HepG2 (cell line): ENCODE measurements around the gene TEAD4. TPM values are rescaled to one million over a fixed set of nuclear protein-coding genes. Genes with fewer than 3 reads are reported as not detected.

Source experiments
- ATAC-seq: fragments of 200-7000 bp; cut with Tn5 transposase; 3 replicates; pipeline ENCODE4 v1.9.1; 2020; ENCODE audit warnings: mild to moderate bottlenecking, moderate library complexity
- BruUV-seq: library from RNA; stranded (reverse); fragments of 400-500 nt; replicated peaks from 2 replicates; lab custom pipeline; 2021; lab: Mats Ljungman, UMichigan
- CTCF ChIA-PET: fragments of 300-600 bp; formaldehyde crosslinking; extraction: SDS; loops from one replicate; lab custom pipeline; 2021; ENCODE audit warnings: low total read pairs, inconsistent platforms, low intra/inter-chr PET ratio; lab: Yijun Ruan, JAX
- POLR2A ChIA-PET: fragments of 350-600 bp; sonication (Branson Sonifier 250); formaldehyde crosslinking; loops from one replicate; lab custom pipeline; 2020; ENCODE audit warnings: antibody characterized with exemption, inconsistent platforms; lab: Yijun Ruan, JAX
- DNase-seq: peaks from one replicate; pipeline ENCODE4 v3.0.0-alpha.2; 2015; ENCODE audit warnings: low spot score
- FAIRE-seq: peaks from 3 replicates; lab custom pipeline; 2011; peaks lifted over from hg19 to GRCh38; lab: Jason Lieb, UNC
- H2AFZ ChIP-seq: one replicate; pipeline ENCODE4 v1.6.1; 2011; ENCODE audit warnings: low read length, inconsistent platforms
- H3K27ac ChIP-seq: fragments of 300-600 bp; 3 replicates; pipeline ENCODE4 v1.8.0; 2011; ENCODE audit warnings: mixed run types, mild to moderate bottlenecking, mixed read lengths, low read length, inconsistent platforms; ENCODE audit not compliant: insufficient read depth; ENCODE audit errors: extremely low read length
- H3K27me3 ChIP-seq, 2 experiments: fragments of 200-600 bp in 1 of 2; 2 replicates in 1 of 2; 3 replicates in 1 of 2; pipeline versions ENCODE4 v1.6.0 to v1.8.0; 2011; ENCODE audit warnings: low read length in 2 of 2, mild to moderate bottlenecking in 2 of 2, moderate library complexity in 2 of 2, inconsistent platforms in 1 of 2; ENCODE audit not compliant: insufficient read depth in 2 of 2, control insufficient read depth in 1 of 2
- H3K36me3 ChIP-seq, 2 experiments: fragments of 200-600 bp in 1 of 2; replicated peaks in 1 of 2; 2 replicates in 1 of 2; 3 replicates in 1 of 2; pipeline versions ENCODE4 v1.5.1 to v1.8.0; 2011; ENCODE audit warnings: low read length in 2 of 2, inconsistent platforms in 1 of 2; ENCODE audit not compliant: insufficient read depth in 2 of 2, control insufficient read depth in 1 of 2
- H3K4me1 ChIP-seq: 2 replicates; pipeline ENCODE4 v1.5.1; 2012; ENCODE audit warnings: low read length, inconsistent platforms; ENCODE audit not compliant: insufficient read depth
- H3K4me2 ChIP-seq: 2 replicates; pipeline ENCODE4 v1.6.0; 2011; ENCODE audit warnings: low read depth, low read length, inconsistent platforms
- H3K4me3 ChIP-seq, 3 experiments: fragments of 200-600 bp in 1 of 3; sonication (generic), shearing (Covaris generic) in 1 of 3; replicated peaks in 1 of 3; 2 replicates each; pipeline ENCODE4 v1.5.1; 2011 to 2016; ENCODE audit warnings: low read length in 3 of 3, inconsistent platforms in 2 of 3, low read depth in 2 of 3, mild to moderate bottlenecking in 2 of 3, control low read depth in 1 of 3, mixed read lengths in 1 of 3; ENCODE audit not compliant: insufficient read depth in 1 of 3
- H3K79me2 ChIP-seq: one replicate; pipeline ENCODE4 v1.6.1; 2011; ENCODE audit warnings: low read length, inconsistent platforms; ENCODE audit not compliant: insufficient read depth
- H3K9ac ChIP-seq: 2 replicates; pipeline ENCODE4 v1.6.0; 2011; ENCODE audit warnings: mild to moderate bottlenecking, low read depth, low read length, inconsistent platforms; ENCODE audit not compliant: insufficient read depth
- H3K9me3 ChIP-seq: 2 replicates; pipeline ENCODE4 v1.5.1; 2012; ENCODE audit warnings: mild to moderate bottlenecking, low read length
- H4K20me1 ChIP-seq: 2 replicates; pipeline ENCODE4 v1.6.0; 2011; ENCODE audit warnings: inconsistent platforms, mild to moderate bottlenecking, low read length, moderate library complexity; ENCODE audit not compliant: insufficient read depth
- ARID5B ChIP-seq: IDR thresholded peaks from 2 replicates; pipeline ENCODE4 v1.4.0; 2020; ENCODE audit warnings: mild to moderate bottlenecking, missing genetic modification reagents
- ATF1 ChIP-seq: IDR thresholded peaks from 2 replicates; pipeline ENCODE4 v1.6.1; 2016; ENCODE audit warnings: mild to moderate bottlenecking, control low read depth
- ESRRA ChIP-seq: sonication (generic); formaldehyde crosslinking; IDR thresholded peaks from 2 replicates; pipeline ENCODE4 v1.5.1; 2020; ENCODE audit warnings: mild to moderate bottlenecking, low read depth, missing genetic modification reagents
- EZH2 ChIP-seq: conservative IDR thresholded peaks from 2 replicates; pipeline ENCODE4 v1.6.1; 2012; ENCODE audit warnings: mild to moderate bottlenecking, low read depth, low read length, moderate library complexity
- MNT ChIP-seq: fragments of 450-650 bp; IDR thresholded peaks from 2 replicates; pipeline ENCODE4 v1.6.1; 2016
- STAT6 ChIP-seq: sonication (generic); formaldehyde crosslinking; IDR thresholded peaks from 2 replicates; pipeline ENCODE4 v1.4.0; 2020; ENCODE audit warnings: missing genetic modification reagents, mild to moderate bottlenecking, borderline replicate concordance
- TBP ChIP-seq: sonication (generic); formaldehyde crosslinking; IDR thresholded peaks from 2 replicates; pipeline ENCODE4 v1.5.0; 2020; ENCODE audit warnings: missing genetic modification reagents
- ZNF30 ChIP-seq: sonication (generic); formaldehyde crosslinking; IDR thresholded peaks from 2 replicates; pipeline ENCODE4 v1.5.0; 2020; ENCODE audit warnings: mild to moderate bottlenecking, missing genetic modification reagents
- ZNF674 ChIP-seq: sonication (generic); formaldehyde crosslinking; IDR thresholded peaks from 2 replicates; pipeline ENCODE4 v1.5.0; 2020; ENCODE audit warnings: low read depth, mild to moderate bottlenecking, missing genetic modification reagents
- ZNF800 ChIP-seq: sonication (generic); formaldehyde crosslinking; IDR thresholded peaks from 2 replicates; pipeline ENCODE4 v1.4.0; 2020; ENCODE audit warnings: missing genetic modification reagents
- ZSCAN12 ChIP-seq: sonication (generic); formaldehyde crosslinking; IDR thresholded peaks from 2 replicates; pipeline ENCODE4 v1.9.0; 2021; ENCODE audit warnings: mild to moderate bottlenecking, missing genetic modification reagents
- WGBS: methylation state at CpG from one replicate; pipeline ENCODE4 v1.1.6; 2017; ENCODE audit warnings: low lambda C conversion rate; 5-methylcytosine and 5-hydroxymethylcytosine counted together
- in situ Hi-C: cut with HindIII; loops from 2 replicates; pipeline ENCODE4 v1.10.0; 2017; ENCODE audit warnings: low pct_unique_long_range_greater_than_20kb; ENCODE audit not compliant: extremely low pct_ligation_motif_present
- intact Hi-C: fragments of 100-400 bp; cut with micrococcal nuclease; formaldehyde crosslinking; loops from one replicate; pipeline ENCODE4 v1.10.0; 2022; ENCODE audit not compliant: unreplicated experiment
- polyA plus RNA-seq, 8 experiments: library from polyadenylated mRNA; depleted of rRNA in 3 of 8; stranded (reverse) in 7 of 8; unstranded in 1 of 8; fragments of >200 nt; fragmentation: Illumina TruSeq in 4 of 8; extraction: Trizol in 4 of 8; gene quantifications; 2 replicates each; pipeline versions ENCODE4 v1.2.1 to v1.2.3, GENCODE V29; 2011 to 2016; ENCODE audit warnings: low read depth in 4 of 8, missing spikeins in 1 of 8, mixed read lengths in 1 of 8; ENCODE audit not compliant: insufficient read depth in 1 of 8
- total RNA-seq, 5 experiments: library from RNA; depleted of rRNA; stranded (reverse); fragments of >200 nt; fragmentation: Illumina TruSeq; extraction: Trizol; gene quantifications; 2 replicates each; pipeline ENCODE4 v1.2.3, GENCODE V29; 2016; ENCODE audit warnings: low read depth in 1 of 5

The TEAD4 gene
- total and polyA plus RNA-seq, 2 of the 13 experiments (the other 11 are each of a cell fraction or from before 2014, with no cell fraction given) = 45.0 to 69.4 TPM

GRCh38 chr12:2949411-2949810 lies 9.8 kb upstream of the TEAD4 start:
- TF ChIP-seq EZH2 (no peak), MNT (no peak), ZNF674 (CRISPR knock-in tag) (no peak), TBP (CRISPR knock-in tag) (no peak), ZNF800 (no peak), ZNF30 (CRISPR knock-in tag) (no peak), ATF1 (CRISPR knock-in tag) (no peak), ESRRA (no peak), ZSCAN12 (CRISPR knock-in tag) (no peak), STAT6 (no peak), ARID5B (no peak)
- in situ Hi-C loops = loop anchor here (5.0 kb wide), 1 partner anchor 102 kb away; no protein-coding TSS in a partner anchor

More at GRCh38 chr12:2949411-2949810, 9.8 kb upstream of the TEAD4 start:
- no peak for FAIRE-seq
- Histone ChIP-seq H3K4me1 (peaks cover 63% of the 10 kb centered on the region), H3K36me3 (no peaks in the 10 kb centered on the region), H3K4me3 (no peak overlapping the region), H3K27ac (no peak overlapping the region), H3K27me3 (no peaks in the 10 kb centered on the region), H4K20me1 (no peaks in the 10 kb centered on the region), H2AFZ (no peak overlapping the region), H3K79me2 (no peaks in the 10 kb centered on the region), H3K9me3 (no peaks in the 10 kb centered on the region), H3K9ac (no peak overlapping the region), H3K4me2 (peak overlapping the region; percentile 66; the same call in 1 of the 2 replicates)
- intact Hi-C loops = no loop called here
- 54% methylated on average over 4 of the region's 4 CpGs for WGBS
- ChIA-PET CTCF (no interaction called here), POLR2A (interaction anchor here (2.0 kb wide), 1 partner anchor 9 kb away, joined by 14 read pairs; the partner anchor contains the start of gene TEAD4)
- no peak for ATAC-seq
- no peak for DNase-seq
- BruUV-seq = no TSS peak
